HL-60 (cell line): ENCODE data around the gene KRTAP13-4.

Experiments used
- DNase-seq, 2 experiments: peaks; one replicate each; pipeline ENCODE4 v3.0.0-alpha.2; 2010 to 2020; ENCODE audit warnings: low read depth in 1 of 2, low spot score in 1 of 2
- H3K27ac ChIP-seq: fragments of 250-450 bp; sonication (Bioruptor Pico); replicated peaks from 2 replicates; pipeline ENCODE4 v1.5.1; 2020; ENCODE audit warnings: mild to moderate bottlenecking, moderate library complexity
- H3K27me3 ChIP-seq: fragments of 250-450 bp; sonication (Bioruptor Pico); 2 replicates; pipeline ENCODE4 v1.5.1; 2021; ENCODE audit warnings: mild to moderate bottlenecking, moderate library complexity; ENCODE audit not compliant: insufficient read depth, poor library complexity, severe bottlenecking
- H3K4me3 ChIP-seq: replicated peaks from 2 replicates; pipeline ENCODE4 v1.5.1; 2011; ENCODE audit warnings: mild to moderate bottlenecking, control low read depth, low read length; ENCODE audit not compliant: insufficient read depth
- CTCF ChIP-seq: IDR thresholded peaks from one replicate; pipeline ENCODE4 v1.5.1; 2011; ENCODE audit warnings: low read length, control low read depth, inconsistent platforms; ENCODE audit not compliant: insufficient read depth
- GABPA ChIP-seq: IDR thresholded peaks from 2 replicates; pipeline ENCODE4 v1.6.1; 2012; ENCODE audit warnings: low read depth
- POLR2AphosphoS5 ChIP-seq: IDR thresholded peaks from 2 replicates; pipeline ENCODE4 v1.6.1; 2012; ENCODE audit warnings: low read depth
- REST ChIP-seq: IDR thresholded peaks from 2 replicates; pipeline ENCODE4 v1.6.1; 2012; ENCODE audit warnings: low read depth; ENCODE audit not compliant: insufficient replicate concordance
- SPI1 ChIP-seq: IDR thresholded peaks from 2 replicates; pipeline ENCODE4 v1.6.1; 2012; ENCODE audit warnings: low read depth, mild to moderate bottlenecking, borderline replicate concordance

KRTAP13-4 gene

GRCh38 chr21:30434033-30434631 is 4.1 kb downstream of the KRTAP13-4 start:
- TF ChIP-seq CTCF, result peak; percentile 46
- no peak for TF ChIP-seq GABPA
- DNase-seq, result peak; percentile 1 to 29
- H3K4me3 ChIP-seq, result no peak overlapping the region
- no peak overlapping the region for H3K27ac ChIP-seq
- no peaks in the 10 kb centered on the region for H3K27me3 ChIP-seq

- Histone ChIP-seq H3K27ac (no peak overlapping the region), H3K4me3 (no peak overlapping the region), H3K27me3 (no peaks in the 10 kb centered on the region)
- no peak for DNase-seq
- no peak for TF ChIP-seq REST
- no peak for TF ChIP-seq GABPA
- TF ChIP-seq POLR2AphosphoS5, result no peak
- no peak for TF ChIP-seq SPI1
- TF ChIP-seq CTCF, result no peak
Observed at GRCh38 chr21:30437010-30437565, 7.1 kb downstream of the KRTAP13-4 start.

- Histone ChIP-seq H3K4me3 (no peak within 1 kb of the TSS), H3K27me3 (no peaks in the 10 kb centered on the region)
- DNase-seq, result no peak
Observed at GRCh38 chr21:30439975-30440374, 10.0 kb downstream of the KRTAP13-4 start, which contains the start of gene KRTAP15-1. Gene KRTAP15-1, plus strand, starts transcription at chr21:30440275. Its CDS starts 53 bp downstream, at chr21:30440328.

GRCh38 chr21:30443226-30443625 is 13.2 kb downstream of the KRTAP13-4 start:
- Histone ChIP-seq H3K27ac (no peak overlapping the region), H3K4me3 (no peak overlapping the region), H3K27me3 (no peaks in the 10 kb centered on the region)
- DNase-seq, result no peak
- no peak for TF ChIP-seq POLR2AphosphoS5
- TF ChIP-seq CTCF, result no peak
- no peak for TF ChIP-seq SPI1
- TF ChIP-seq REST, result no peak
- TF ChIP-seq GABPA, result no peak

More at GRCh38 chr21:30439975-30440374, 10.0 kb downstream of the KRTAP13-4 start, which contains the start of gene KRTAP15-1:
- no peak within 1 kb of the TSS for H3K27ac ChIP-seq
- no peak for TF ChIP-seq CTCF
- TF ChIP-seq SPI1, result no peak
- no peak for TF ChIP-seq GABPA
